MCF 10A (cell line): ENCODE data around the gene ARHGAP42. TPM values are rescaled to one million over a fixed set of nuclear protein-coding genes. Genes with fewer than 3 reads are reported as not detected.

Experiments used
- BruUV-seq: library from RNA; stranded (reverse); fragments of 400-500 nt; replicated peaks from 2 replicates; lab custom pipeline; 2021; lab: Mats Ljungman, UMichigan
- CTCF ChIA-PET: fragments of 300-600 bp; sonication (Branson Sonifier 250); formaldehyde crosslinking; extraction: SDS; loops from one replicate; lab custom pipeline; 2021; ENCODE audit warnings: antibody characterized with exemption, inconsistent platforms; lab: Yijun Ruan, JAX
- POLR2A ChIA-PET: fragments of 300-600, 350-650 bp; sonication (Branson Sonifier 250); formaldehyde crosslinking; extraction: SDS; loops from one replicate; lab custom pipeline; 2020; ENCODE audit warnings: antibody characterized with exemption, inconsistent platforms; lab: Yijun Ruan, JAX
- DNase-seq: peaks from one replicate; pipeline ENCODE4 v3.0.0-alpha.2; 2018; ENCODE audit not compliant: unreplicated experiment
- H3K27ac Mint-ChIP-seq: one replicate; pipeline ENCODE4 v1.8.0; 2022; ENCODE audit warnings: mild to moderate bottlenecking, low read depth, mixed read lengths; ENCODE audit not compliant: unreplicated experiment
- H3K27me3 Mint-ChIP-seq: one replicate; pipeline ENCODE4 v1.8.0; 2022; ENCODE audit warnings: mixed read lengths; ENCODE audit not compliant: insufficient read depth, unreplicated experiment
- H3K36me3 Mint-ChIP-seq: one replicate; pipeline ENCODE4 v1.8.0; 2022; ENCODE audit warnings: mild to moderate bottlenecking, moderate library complexity, mixed read lengths; ENCODE audit not compliant: insufficient read depth, unreplicated experiment
- H3K4me1 Mint-ChIP-seq: one replicate; pipeline ENCODE4 v1.8.0; 2022; ENCODE audit warnings: mixed read lengths; ENCODE audit not compliant: insufficient read depth, unreplicated experiment
- H3K4me3 Mint-ChIP-seq: one replicate; pipeline ENCODE4 v1.8.0; 2022; ENCODE audit warnings: mild to moderate bottlenecking, moderate library complexity, mixed read lengths; ENCODE audit not compliant: unreplicated experiment
- H3K9me3 Mint-ChIP-seq: one replicate; pipeline ENCODE4 v1.8.0; 2022; ENCODE audit warnings: mixed read lengths; ENCODE audit not compliant: unreplicated experiment
- intact Hi-C: fragments of 100-400 bp; cut with micrococcal nuclease; formaldehyde crosslinking; loops from 2 replicates; pipeline ENCODE4 v1.14.1; 2022
- total RNA-seq: library from RNA; stranded (reverse); gene quantifications from 2 replicates; pipeline ENCODE4 v1.2.3, GENCODE V29; 2022
- TF ChIP-seq, protein P1 (sequence below): fragments of 200-600 bp; IDR thresholded peaks from one replicate; pipeline ENCODE4 v1.8.0; 2022; ENCODE audit warnings: antibody characterized with exemption, mild to moderate bottlenecking; ENCODE audit not compliant: unreplicated experiment

ARHGAP42 gene
- total RNA-seq, 1 experiment from 2014 or later, result 2.5 TPM

DNA sequence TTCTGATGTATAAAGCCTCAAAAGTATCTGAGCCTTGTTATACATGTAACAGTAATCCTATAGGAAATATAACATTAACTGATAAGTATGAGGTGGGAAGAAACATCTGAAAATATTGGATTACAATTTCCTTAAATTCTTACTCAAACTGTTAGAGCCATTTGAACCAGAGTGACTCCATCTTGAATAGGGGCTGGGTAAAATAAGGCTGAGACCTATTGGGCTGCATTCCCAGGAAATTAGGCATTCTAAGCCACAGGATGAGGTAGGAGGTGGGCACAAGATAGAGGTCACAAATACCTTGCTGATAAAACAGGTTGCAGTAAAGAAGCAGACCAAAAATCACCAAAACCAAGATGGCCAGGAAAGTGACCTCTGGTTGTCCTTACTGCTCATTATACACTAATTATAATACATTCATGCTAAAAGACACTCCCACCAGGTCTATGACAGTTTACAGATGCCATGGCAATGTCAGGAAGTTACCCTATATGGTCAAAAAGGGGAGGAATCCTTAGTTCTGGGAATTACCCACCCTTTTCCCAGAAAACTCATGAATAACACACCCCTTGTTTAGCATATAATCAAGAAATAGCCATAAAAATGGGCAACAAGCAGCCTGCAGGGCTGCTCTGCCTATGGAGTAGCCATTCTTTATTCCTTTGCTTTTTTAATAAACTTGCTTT lies 327.7 kb downstream of the ARHGAP42 start:
- no peaks in the 10 kb centered on the region for H3K36me3 Mint-ChIP-seq
- H3K27ac Mint-ChIP-seq, result no peak overlapping the region
- CTCF ChIA-PET, result interaction anchor here (0.7 kb wide), 1 partner anchor 11 kb away, joined by 3 read pairs; no protein-coding TSS in a partner anchor
- TF ChIP-seq, protein P1, sequence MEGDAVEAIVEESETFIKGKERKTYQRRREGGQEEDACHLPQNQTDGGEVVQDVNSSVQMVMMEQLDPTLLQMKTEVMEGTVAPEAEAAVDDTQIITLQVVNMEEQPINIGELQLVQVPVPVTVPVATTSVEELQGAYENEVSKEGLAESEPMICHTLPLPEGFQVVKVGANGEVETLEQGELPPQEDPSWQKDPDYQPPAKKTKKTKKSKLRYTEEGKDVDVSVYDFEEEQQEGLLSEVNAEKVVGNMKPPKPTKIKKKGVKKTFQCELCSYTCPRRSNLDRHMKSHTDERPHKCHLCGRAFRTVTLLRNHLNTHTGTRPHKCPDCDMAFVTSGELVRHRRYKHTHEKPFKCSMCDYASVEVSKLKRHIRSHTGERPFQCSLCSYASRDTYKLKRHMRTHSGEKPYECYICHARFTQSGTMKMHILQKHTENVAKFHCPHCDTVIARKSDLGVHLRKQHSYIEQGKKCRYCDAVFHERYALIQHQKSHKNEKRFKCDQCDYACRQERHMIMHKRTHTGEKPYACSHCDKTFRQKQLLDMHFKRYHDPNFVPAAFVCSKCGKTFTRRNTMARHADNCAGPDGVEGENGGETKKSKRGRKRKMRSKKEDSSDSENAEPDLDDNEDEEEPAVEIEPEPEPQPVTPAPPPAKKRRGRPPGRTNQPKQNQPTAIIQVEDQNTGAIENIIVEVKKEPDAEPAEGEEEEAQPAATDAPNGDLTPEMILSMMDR, result no peak
- no peaks in the 10 kb centered on the region for H3K27me3 Mint-ChIP-seq
- no TSS peak for BruUV-seq
- H3K9me3 Mint-ChIP-seq, result no peaks in the 10 kb centered on the region
- no peaks in the 10 kb centered on the region for H3K4me1 Mint-ChIP-seq
- intact Hi-C loops, result no loop called here
- no peak overlapping the region for H3K4me3 Mint-ChIP-seq
- DNase-seq, result no peak
- POLR2A ChIA-PET, result no interaction called here

DNA sequence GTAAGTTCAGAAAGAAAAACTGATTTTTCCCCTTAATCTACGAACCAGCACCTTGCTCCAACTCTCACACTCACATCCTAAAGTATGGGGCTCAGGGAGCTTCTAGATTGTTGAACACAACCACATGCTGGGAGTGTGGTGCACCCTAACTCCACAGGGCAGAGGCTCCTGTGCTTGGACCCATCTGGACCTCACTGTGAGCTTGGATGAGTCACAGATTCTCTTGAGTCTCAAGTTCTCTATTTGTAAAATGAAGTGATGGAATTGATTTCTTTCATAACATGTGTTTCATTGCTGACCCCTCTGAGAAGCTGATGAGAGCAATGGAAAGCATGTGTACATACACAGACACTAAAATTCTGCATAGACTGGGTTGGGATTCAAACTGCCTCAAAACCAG lies 332.8 kb downstream of the ARHGAP42 start:
- CTCF ChIA-PET, result interaction anchor here (0.6 to 1.1 kb wide), 4 partner anchors 33 to 416 kb away, joined by 3 to 5 read pairs (median 4); no protein-coding TSS in a partner anchor
- H3K9me3 Mint-ChIP-seq, result no peaks in the 10 kb centered on the region
- DNase-seq, result no peak
- intact Hi-C loops, result no loop called here
- H3K36me3 Mint-ChIP-seq, result no peaks in the 10 kb centered on the region
- no peak overlapping the region for H3K4me3 Mint-ChIP-seq
- H3K4me1 Mint-ChIP-seq, result no peaks in the 10 kb centered on the region
- no TSS peak for BruUV-seq
- POLR2A ChIA-PET, result interaction anchor here (0.6 to 1.3 kb wide), 2 partner anchors 12 to 46 kb away, joined by 4 to 5 read pairs; no protein-coding TSS in a partner anchor
- TF ChIP-seq, protein P1, result no peak
- no peaks in the 10 kb centered on the region for H3K27me3 Mint-ChIP-seq
- H3K27ac Mint-ChIP-seq, result no peak overlapping the region

DNA sequence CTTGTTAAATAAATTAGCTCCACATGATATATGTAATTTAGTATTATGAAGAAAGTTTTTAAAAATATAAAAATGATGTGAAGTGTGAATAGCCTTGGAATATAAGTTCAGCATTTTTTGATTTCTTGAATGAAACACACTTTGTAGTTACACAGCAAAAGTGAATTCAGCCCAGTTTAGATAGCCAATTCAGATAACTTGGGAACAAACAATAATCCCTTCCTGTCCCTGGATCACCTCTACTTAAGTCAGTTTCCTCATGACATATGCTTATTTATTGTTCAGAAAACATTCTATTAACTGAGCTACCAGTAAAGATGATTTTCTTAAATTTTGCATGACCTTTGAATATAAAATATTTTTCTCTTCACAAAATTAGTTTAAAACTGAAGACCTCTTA lies 335.2 kb downstream of the ARHGAP42 start:
- no peak overlapping the region for H3K27ac Mint-ChIP-seq
- DNase-seq, result no peak
- TF ChIP-seq, protein P1, result no peak
- ChIA-PET CTCF (interaction anchor here (0.6 kb wide), 1 partner anchor 12 kb away, joined by 4 read pairs; no protein-coding TSS in a partner anchor), POLR2A (no interaction called here)
- no peaks in the 10 kb centered on the region for H3K27me3 Mint-ChIP-seq
- H3K9me3 Mint-ChIP-seq, result no peaks in the 10 kb centered on the region
- BruUV-seq, result no TSS peak
- intact Hi-C loops, result no loop called here
- no peak overlapping the region for H3K4me3 Mint-ChIP-seq
- H3K36me3 Mint-ChIP-seq, result no peaks in the 10 kb centered on the region
- no peaks in the 10 kb centered on the region for H3K4me1 Mint-ChIP-seq

DNA sequence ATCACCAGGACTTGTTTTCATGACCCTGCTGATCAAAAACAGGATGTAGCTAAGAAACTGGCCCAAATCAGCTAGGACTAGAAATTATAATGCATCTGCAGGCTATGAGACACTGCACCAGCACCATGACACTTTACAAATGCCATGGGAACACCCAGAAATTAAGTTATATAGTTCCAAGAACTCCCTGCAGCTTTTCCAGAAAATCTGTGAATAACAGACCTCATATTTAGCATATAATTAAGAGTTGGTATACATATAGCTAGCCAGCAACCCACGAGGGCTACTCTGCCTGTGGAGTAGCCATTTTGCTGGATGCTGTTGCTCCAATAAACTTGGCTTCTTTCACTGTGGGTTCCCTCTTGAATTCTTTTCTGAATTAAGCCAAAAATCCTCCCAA lies 341.6 kb downstream of the ARHGAP42 start:
- intact Hi-C loops, result no loop called here
- Mint-ChIP-seq H3K27ac (no peak overlapping the region), H3K4me1 (no peaks in the 10 kb centered on the region), H3K36me3 (no peaks in the 10 kb centered on the region), H3K4me3 (no peak overlapping the region), H3K9me3 (no peaks in the 10 kb centered on the region), H3K27me3 (no peaks in the 10 kb centered on the region)
- TF ChIP-seq, protein P1, result no peak
- CTCF ChIA-PET, result interaction anchor here (0.6 kb wide), 1 partner anchor 834 kb away, joined by 4 read pairs; no protein-coding TSS in a partner anchor
- no TSS peak for BruUV-seq
- no peak for DNase-seq
- POLR2A ChIA-PET, result no interaction called here
